HG03108 (cell line): Measurements from ENCODE around the gene ACAP1.
A peak's percentile ranks its signal among the peaks of the same experiment; 100 is the strongest.

Source experiments
- ATAC-seq: cut with Tn5 transposase; IDR thresholded peaks from one replicate; pipeline ENCODE4 v1.9.1; 2021; ENCODE audit warnings: moderate library complexity; ENCODE audit not compliant: unreplicated experiment

Gene ACAP1

GRCh38 chr17:7336240-7337175, at the start of gene ACAP1:
TSS of gene ACAP1 (plus strand) at chr17:7336529. CDS start at chr17:7336735, 206 bp downstream.
- ATAC-seq, result peak; percentile 62

- no peak for ATAC-seq
These were observed 46.9 kb upstream of the ACAP1 start for GRCh38 chr17:7289256-7290032.

DNA sequence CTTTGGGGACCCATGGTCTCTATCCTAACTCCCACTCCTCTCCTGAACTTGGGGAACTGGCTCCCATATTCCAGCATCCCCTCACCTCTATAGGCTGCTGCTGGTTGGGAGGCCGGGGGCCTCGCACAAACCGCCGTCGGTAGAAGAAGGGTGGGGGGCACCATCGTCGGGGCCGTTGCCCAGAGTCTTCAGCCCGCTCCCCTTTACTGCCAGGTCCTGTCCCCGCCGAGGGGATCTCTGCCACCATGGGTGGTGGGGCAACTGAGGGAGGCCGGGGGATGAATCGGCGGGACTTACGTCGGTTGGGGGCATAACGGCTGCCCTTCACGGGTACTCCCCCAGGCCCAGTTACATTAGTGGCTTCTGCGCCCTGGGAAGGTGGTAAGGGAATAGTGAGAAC, 46.2 kb upstream of the ACAP1 start:
- ATAC-seq, result no peak

DNA sequence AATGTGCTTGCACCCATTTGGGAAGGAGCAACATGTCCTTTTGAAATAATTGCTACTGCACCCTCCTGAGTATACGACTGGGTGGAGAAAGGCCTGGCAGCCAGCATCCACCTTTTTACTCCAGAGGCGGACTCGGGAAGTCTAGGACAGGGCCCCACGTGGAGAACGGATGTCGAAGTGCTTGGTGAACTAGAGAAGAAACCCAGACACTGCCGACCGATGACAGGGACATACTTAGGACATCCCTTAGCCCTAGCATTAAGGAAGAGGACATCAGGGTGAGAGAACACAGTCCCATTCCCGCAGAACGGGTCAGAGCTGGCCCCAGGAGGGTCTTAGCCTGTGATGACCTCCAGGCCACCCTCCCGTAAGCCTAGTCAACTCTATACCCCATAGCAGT, 45.6 kb upstream of the ACAP1 start:
- ATAC-seq, result no peak

GRCh38 chr17:7292194-7292593, 44.1 kb upstream of the ACAP1 start:
- ATAC-seq, result no peak

DNA sequence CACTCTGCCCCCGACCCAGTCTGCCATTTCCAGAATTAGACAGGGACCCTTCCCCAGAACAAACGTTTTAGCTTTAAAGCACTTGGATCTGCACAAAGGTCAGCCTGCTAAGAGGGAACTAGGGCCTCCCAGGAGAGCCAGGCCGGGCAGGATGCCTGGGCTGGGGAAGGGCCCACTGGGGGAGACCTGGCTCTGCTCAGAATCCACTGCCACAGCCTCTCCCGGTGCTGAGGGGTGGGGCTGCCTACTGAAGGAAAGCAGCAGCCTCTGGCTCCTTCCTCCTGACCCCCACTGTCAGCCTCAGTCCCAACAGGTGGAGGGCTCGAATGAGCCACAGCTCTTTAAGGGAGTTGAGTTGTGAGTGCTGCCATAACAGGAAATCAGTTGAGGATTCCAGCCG, 43.6 kb upstream of the ACAP1 start:
- ATAC-seq, result no peak

- ATAC-seq, result no peak
These were observed 43.2 kb upstream of the ACAP1 start for GRCh38 chr17:7293159-7293558.

GRCh38 chr17:7293816-7294613, 42.3 kb upstream of the ACAP1 start:
- ATAC-seq, result no peak

DNA sequence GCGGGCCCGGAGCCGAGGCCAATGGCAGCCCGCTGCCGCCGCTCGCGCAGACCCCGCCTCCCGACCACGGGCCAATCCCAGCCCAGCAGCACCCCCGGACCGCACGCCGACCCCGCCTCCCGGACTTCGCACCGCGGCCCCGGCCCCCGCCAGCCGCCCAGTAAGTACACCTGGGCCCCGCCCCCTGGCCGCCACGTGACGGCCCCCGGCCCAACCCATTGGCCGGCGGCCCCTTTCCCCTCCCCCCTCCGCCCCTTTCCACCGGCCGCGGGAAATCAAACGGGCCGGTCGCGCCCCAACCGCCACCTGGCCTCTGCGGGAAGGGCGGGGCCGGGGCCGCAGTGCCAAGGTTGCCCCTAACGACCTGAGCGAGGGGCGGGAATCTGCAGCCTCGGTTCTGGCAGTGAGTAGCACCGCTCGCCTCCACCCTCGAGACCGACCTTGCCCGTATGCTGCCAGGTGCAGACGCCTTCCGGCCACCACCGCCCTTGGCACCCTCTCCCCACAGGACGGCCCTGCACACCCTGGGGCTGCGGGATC, 41.6 kb upstream of the ACAP1 start, which contains the start of gene YBX2:
YBX2 (minus strand) TSS at position 26 of the 540 bp plus-strand sequence. CDS start 139 bp downstream, outside the sequence.
- peak; percentile 45 for ATAC-seq

- ATAC-seq, result no peak
These were observed 40.8 kb upstream of the ACAP1 start for GRCh38 chr17:7295230-7296180.

GRCh38 chr17:7296189-7296861, 40.0 kb upstream of the ACAP1 start:
- no peak for ATAC-seq

- no peak for ATAC-seq
These were observed 32.1 kb upstream of the ACAP1 start for GRCh38 chr17:7304179-7304578.

- ATAC-seq, result peak; percentile 68
These were observed 29.2 kb upstream of the ACAP1 start, which contains the start of gene EIF5A for GRCh38 chr17:7306911-7307685. TSS of gene EIF5A (plus strand) at chr17:7307628. CDS start at chr17:7309636, 2,008 bp downstream.

- no peak for ATAC-seq
These were observed 28.4 kb upstream of the ACAP1 start for GRCh38 chr17:7307686-7308624.

DNA sequence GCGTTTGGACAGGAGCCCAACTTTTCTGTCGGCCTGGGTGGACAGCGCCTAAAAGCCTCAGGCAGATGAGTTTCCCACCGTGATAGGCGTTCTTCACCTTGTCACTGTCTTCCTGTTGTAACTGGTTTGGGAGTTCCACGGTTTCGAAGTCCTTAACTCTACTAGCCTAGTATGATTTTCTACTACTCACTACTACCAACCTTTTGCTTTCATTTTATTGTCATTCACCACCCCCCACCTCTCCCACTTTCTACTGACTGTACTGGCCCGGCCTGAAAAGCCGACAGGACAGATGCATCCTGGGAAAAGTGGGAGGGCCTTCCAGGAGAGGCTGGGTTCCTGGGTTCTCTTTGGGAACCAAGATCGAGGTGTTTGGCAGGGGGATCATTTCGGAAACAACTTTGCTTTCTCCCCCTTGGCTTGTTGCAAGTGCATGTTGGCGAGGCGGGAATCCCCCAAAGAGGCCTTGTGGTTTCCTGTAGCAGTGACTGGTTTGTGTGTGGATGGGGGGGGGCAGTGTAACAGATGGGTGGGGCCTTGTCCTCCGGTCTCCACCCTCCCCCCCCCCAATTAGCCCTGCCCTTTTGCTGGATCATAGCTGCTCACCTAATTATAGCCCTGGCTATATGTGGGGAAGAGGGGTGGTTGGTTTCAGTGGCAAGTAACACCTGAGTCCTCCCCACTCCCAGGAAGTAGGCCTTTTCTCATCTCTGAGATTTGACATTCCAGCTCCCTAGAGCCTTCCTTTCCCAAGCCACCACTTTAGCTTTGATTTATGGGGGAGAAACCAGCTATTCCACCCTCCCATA, 27.5 kb upstream of the ACAP1 start:
- no peak for ATAC-seq

DNA sequence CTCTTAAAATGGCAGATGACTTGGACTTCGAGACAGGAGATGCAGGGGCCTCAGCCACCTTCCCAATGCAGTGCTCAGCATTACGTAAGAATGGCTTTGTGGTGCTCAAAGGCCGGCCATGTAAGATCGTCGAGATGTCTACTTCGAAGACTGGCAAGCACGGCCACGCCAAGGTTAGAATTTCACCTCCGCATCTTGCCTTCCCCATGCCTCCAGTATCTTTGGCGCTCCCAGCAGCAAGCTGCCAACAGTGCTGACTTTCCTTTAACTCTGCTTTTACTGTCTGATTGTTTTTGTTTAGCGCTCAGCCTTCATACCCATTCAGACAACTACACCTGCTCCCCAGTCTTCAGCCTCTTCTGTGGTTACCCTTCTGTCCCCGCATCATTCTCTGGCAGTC, 26.7 kb upstream of the ACAP1 start:
- ATAC-seq, result no peak
